Measurements from ENCODE around the gene IRAK1BP1.

DNA sequence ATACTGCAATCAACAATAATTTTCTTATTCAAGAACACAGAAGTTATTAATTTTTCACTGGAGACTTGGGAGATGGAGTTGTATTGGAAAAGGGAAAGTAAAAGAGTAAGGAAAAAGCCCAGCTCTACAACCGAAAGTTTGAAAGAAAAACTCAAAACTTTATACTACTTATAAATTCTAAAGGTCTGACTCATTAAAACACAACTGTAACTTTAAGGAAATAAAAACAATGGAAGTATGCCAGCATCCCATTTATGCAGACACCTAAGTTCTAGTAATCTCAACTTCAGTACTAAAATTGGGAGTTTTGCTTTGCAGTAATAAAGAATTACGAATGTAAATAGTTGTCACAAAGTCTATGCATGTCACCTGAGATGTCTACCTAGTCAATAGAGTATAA lies 80.6 kb downstream of the IRAK1BP1 start:
- TF ChIP-seq, protein P1, sequence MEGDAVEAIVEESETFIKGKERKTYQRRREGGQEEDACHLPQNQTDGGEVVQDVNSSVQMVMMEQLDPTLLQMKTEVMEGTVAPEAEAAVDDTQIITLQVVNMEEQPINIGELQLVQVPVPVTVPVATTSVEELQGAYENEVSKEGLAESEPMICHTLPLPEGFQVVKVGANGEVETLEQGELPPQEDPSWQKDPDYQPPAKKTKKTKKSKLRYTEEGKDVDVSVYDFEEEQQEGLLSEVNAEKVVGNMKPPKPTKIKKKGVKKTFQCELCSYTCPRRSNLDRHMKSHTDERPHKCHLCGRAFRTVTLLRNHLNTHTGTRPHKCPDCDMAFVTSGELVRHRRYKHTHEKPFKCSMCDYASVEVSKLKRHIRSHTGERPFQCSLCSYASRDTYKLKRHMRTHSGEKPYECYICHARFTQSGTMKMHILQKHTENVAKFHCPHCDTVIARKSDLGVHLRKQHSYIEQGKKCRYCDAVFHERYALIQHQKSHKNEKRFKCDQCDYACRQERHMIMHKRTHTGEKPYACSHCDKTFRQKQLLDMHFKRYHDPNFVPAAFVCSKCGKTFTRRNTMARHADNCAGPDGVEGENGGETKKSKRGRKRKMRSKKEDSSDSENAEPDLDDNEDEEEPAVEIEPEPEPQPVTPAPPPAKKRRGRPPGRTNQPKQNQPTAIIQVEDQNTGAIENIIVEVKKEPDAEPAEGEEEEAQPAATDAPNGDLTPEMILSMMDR (IDR thresholded peaks at IDR 0.05; ENCODE audit: low read depth, low read length), result no peak
- TF ChIP-seq EZH2phosphoT487 (IDR thresholded peaks at IDR 0.05; ENCODE audit: low read depth), result no peak

Data from OCI-LY3 (cell line).